ENCODE data around the gene PYGO2. TPM values are rescaled to one million over a fixed set of nuclear protein-coding genes. Genes with fewer than 3 reads are reported as not detected.

PYGO2 gene
- total RNA-seq, 1 donor from 2014 or later, result 7.4 TPM

GRCh38 chr1:154935749-154936554, 25.6 kb downstream of the PYGO2 start:
- FAIRE-seq, result no peak
- Histone ChIP-seq H3K36me3 (ENCODE audit: control insufficient read depth, insufficient read depth, low read length) (peaks cover 2% of the 10 kb centered on the region), H3K4me3 (ENCODE audit: low read depth, low read length) (peak overlapping the region; percentile 67), H3K27me3 (ENCODE audit: control insufficient read depth, insufficient read depth, low read length) (no peaks in the 10 kb centered on the region)
- no peak for DNase-seq (ENCODE audit: low read depth)
- TF ChIP-seq CTCF (IDR thresholded peaks at IDR 0.05; ENCODE audit: insufficient read depth, low read length, severe bottlenecking), result no peak

GRCh38 chr1:154934358-154934948, 27.1 kb downstream of the PYGO2 start:
- peaks cover 2% of the 10 kb centered on the region for H3K36me3 ChIP-seq (ENCODE audit: control insufficient read depth, insufficient read depth, low read length)
- TF ChIP-seq CTCF (IDR thresholded peaks at IDR 0.05; ENCODE audit: insufficient read depth, low read length, severe bottlenecking), result no peak
- DNase-seq (ENCODE audit: low read depth) (no peak), FAIRE-seq (no peak)
- no peaks in the 10 kb centered on the region for H3K27me3 ChIP-seq (ENCODE audit: control insufficient read depth, insufficient read depth, low read length)
- no peak overlapping the region for H3K4me3 ChIP-seq (ENCODE audit: low read depth, low read length)

GRCh38 chr1:154931940-154932487, 29.6 kb downstream of the PYGO2 start:
- FAIRE-seq (no peak), DNase-seq (ENCODE audit: low read depth) (peak; percentile 76)
- H3K4me3 ChIP-seq (ENCODE audit: low read depth, low read length), result no peak overlapping the region
- TF ChIP-seq CTCF (IDR thresholded peaks at IDR 0.05; ENCODE audit: insufficient read depth, low read length, severe bottlenecking), result no peak
- peaks cover 5% of the 10 kb centered on the region for H3K36me3 ChIP-seq (ENCODE audit: control insufficient read depth, insufficient read depth, low read length)
- no peaks in the 10 kb centered on the region for H3K27me3 ChIP-seq (ENCODE audit: control insufficient read depth, insufficient read depth, low read length)

- FAIRE-seq, result peak; percentile 62
Measured at GRCh38 chr1:154926201-154926600, 35.4 kb downstream of the PYGO2 start.

More at GRCh38 chr1:154926201-154926600, 35.4 kb downstream of the PYGO2 start:
- Histone ChIP-seq H3K27me3 (ENCODE audit: control insufficient read depth, insufficient read depth, low read length) (no peaks in the 10 kb centered on the region), H3K36me3 (ENCODE audit: control insufficient read depth, insufficient read depth, low read length) (peaks cover 6% of the 10 kb centered on the region), H3K4me3 (ENCODE audit: low read depth, low read length) (no peak overlapping the region)
- no peak for TF ChIP-seq CTCF (IDR thresholded peaks at IDR 0.05; ENCODE audit: insufficient read depth, low read length, severe bottlenecking)
- DNase-seq (ENCODE audit: low read depth), result no peak
